Medulla oblongata (tissue), 1 donor: Measurements from ENCODE around the gene PSMC5.
"Not testable (repeated sequence)": the region's sequence is repeated elsewhere in the genome, so short reads cannot be mapped to it uniquely, and the experiment has no call there.

Experiments
- DNase-seq: peaks from one replicate; pipeline ENCODE4 v3.0.0-alpha.2; 2015; ENCODE audit errors: extremely low spot score

PSMC5 gene

DNA sequence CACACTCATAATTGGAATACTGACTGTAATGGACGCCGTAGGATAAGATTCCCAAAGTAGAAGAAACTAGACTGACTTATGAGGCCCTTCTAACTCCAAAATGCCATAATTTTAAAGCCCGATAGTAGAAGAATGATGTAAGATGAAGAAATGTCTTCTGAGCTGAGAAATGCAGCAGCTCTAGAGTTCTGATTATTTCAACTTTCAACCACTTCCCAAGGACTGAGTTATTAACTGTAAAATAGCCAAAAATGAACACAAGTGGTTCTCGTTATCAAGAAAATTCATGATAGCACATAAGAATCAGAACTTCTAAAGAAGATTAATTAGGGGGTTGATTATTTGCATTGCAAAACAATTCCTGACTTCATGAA, 43.0 kb downstream of the PSMC5 start:
- DNase-seq: not testable (repeated sequence)

DNA sequence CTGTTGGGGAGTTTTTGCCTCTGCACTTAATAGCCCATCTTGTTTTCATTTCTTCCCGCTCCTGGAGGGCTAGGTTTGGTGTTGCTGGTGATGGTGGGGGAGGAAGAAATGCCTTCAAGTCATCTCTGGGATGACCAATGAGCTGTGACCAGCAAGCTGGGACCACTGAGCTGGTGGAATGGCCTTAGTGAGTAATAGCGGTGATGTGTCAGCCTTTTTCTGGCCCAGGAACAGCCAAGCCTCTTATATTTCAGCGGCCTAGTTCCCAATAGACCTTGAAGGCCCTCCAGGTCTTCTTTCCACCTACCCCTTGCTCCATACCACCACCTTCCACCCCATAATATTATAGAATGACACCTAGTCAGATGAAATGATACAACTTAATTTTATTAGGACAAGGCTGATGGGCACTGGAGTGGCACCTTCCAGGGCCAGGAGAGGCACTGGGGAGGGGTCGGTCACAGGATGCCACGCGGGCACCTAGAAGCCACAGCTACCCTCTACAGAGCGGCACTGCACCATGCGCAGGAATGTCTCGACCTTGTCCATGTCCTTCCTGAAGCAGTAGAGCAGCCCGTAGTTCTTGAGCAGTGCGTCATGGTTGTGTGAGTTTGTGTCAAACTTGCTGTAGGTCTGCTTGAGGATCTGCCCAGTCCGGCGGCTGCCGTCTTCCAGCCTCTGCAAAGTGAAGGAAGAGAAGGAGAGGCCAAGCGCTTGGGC, 44.6 kb downstream of the PSMC5 start:
- DNase-seq: not testable (repeated sequence)

DNA sequence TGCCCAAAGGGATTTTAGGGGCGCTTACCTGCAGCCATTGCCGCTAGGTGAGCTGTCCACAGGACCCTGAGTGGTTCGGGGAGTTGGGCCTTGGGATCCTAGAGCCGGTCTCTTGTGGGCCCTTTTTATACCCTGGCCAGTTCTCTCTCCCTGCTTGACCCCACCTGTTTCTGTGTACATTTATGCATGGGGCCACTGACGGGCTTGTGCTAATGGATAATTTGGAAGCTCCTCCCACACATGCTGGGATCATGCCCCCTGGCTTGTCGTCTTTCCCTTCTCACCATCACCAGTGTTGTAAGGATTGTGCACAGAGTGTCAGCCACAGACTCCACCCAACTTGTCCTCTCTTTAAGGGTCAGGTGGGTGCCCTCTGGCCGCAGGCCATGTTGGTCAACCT, 46.3 kb downstream of the PSMC5 start, which contains the start of gene CSH2:
Gene CSH2, minus strand, starts transcription at position 101 of the 400 bp plus-strand sequence. Its CDS starts 63 bp downstream, at position 38.
- DNase-seq: not testable (repeated sequence)

DNA sequence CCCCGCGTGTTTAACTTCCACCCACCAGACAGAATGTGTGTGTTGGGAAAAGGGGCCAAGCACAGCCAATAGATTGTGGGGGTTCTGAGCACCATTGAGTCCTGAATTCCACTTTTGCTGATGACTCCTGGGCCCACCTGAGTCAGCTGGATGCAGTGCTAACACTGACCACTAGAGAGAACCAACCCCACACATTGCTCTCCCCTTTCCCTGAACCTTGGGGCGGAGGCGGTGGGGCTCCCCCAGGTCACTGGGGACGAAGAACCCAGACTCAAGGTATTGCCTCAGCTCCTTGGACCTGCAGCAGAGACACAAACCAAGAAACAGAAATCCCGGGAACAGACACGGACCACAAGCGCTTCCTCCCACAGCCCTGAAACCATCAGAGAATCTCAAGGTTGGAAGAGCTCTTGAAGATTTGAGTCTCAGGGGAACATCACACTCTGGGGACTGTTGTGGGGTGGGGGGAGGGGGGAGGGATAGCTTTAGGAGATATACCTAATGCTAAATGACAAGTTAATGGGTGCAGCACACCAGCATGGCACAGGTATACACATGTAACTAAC, 46.9 kb downstream of the PSMC5 start:
- DNase-seq: not testable (repeated sequence)

DNA sequence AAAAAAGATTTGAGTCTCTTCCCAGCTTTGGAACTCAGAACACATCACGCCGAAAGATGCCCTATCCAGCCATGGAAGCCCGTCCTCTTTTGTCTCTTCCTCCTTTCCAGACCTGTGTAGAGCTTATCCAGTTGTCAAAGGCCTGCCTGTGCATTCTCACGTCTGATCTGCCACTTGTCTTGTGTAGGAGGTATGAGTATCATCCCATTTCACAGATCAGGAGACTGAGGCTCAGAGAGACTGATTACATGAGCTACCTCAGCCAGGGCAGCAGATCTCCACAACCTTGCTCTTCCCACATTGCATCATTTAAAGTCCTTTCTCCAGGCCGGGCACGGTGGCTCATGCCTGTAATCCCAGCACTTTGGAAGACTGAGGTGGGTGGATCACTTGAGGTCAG, 47.5 kb downstream of the PSMC5 start:
- DNase-seq: not testable (repeated sequence)

DNA sequence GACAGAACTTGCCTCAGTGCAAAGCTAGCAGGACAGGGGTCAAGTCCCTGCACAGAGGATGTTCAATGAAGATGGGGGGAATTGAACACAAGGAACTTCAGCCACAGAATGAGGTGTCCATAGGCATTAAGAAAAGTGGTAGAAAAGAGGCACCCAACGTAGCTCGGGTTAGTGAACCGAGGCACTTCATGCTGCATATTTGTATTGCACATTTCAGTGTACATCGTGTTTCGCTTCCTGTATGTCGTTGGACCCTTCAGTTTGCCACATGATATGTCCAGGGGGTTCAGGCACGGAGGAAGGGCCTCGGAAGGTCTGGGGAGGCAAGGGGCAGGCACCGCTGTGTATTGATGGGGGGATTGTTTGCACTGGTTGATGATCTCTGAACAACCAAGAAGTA, 51.2 kb downstream of the PSMC5 start:
- DNase-seq: not testable (repeated sequence)

DNA sequence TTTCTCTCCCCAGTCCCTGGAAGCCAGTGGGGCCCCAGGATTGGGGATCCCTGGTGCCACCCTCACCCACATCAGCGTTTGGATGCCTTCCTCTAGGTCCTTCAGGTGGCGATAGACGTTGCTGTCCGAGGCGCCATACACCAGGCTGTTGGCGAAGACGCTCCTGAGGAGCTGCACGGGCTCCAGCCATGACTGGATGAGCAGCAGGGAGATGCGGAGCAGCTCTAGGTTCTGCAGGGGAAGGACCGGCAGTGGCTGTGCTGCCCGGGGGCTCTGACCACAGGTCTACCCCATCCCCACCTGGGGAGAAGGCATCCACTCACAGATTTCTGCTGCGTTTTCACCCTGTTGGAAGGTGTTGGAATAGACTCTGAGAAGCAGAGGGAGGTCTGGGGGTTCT, 53.5 kb downstream of the PSMC5 start:
- DNase-seq: no peak

DNA sequence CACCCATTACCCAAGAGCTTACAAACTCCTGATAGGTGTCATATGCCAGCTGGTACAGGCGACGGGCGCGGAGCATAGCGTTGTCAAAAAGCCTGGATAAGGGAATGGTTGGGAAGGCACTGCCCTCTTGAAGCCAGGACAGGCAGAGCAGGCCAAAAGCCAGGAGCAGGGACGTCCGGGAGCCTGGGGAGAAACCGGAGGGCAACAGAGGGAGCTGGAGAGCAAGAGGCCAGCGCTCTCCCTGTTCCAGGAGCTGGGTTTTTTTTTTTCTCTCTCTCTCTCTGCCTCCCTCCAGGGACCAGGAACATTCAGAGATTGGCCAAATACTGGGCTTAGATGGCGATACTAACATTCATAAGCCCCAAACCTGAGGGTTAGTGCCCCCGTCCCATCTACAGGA, 54.1 kb downstream of the PSMC5 start:
- not testable (repeated sequence) for DNase-seq
